Prostate gland (tissue), 2 donors: ENCODE measurements around the gene CHRNB4. TPM values are rescaled to one million over a fixed set of nuclear protein-coding genes. Genes with fewer than 3 reads are reported as not detected.

ENCODE experiments used
- DNase-seq: peaks from one replicate; pipeline ENCODE4 v3.0.0-alpha.2; 2019; ENCODE audit warnings: low spot score
- H3K27ac ChIP-seq, 2 donors: fragments of 200-600 bp; sonication (generic); 2 replicates each; pipeline ENCODE4 v1.5.1; 2017 to 2019
- H3K27me3 ChIP-seq: fragments of 200-600 bp; sonication (generic); replicated peaks from 2 replicates; pipeline ENCODE4 v1.5.1; 2019; ENCODE audit not compliant: insufficient read depth
- H3K36me3 ChIP-seq, 2 donors: fragments of 200-600 bp; sonication (generic); 1 replicate in 1 of 2; 2 replicates in 1 of 2; pipeline versions ENCODE4 v1.5.1 to v1.8.1; 2017 to 2019
- H3K4me1 ChIP-seq: fragments of 200-600 bp; sonication (generic); replicated peaks from 2 replicates; pipeline ENCODE4 v1.5.1; 2019
- H3K4me3 ChIP-seq, 2 donors: fragments of 200-600 bp; sonication (generic); 2 replicates each; pipeline ENCODE4 v1.5.1; 2017 to 2019
- H3K9me3 ChIP-seq: fragments of 200-600 bp; sonication (generic); 2 replicates; pipeline ENCODE4 v1.5.1; 2017
- CTCF ChIP-seq, 4 experiments: fragments of 200-600 bp in 2 of 4; fragments of 450-650 bp in 2 of 4; sonication (generic) in 2 of 4; IDR thresholded peaks; 1 replicate in 3 of 4; 2 replicates in 1 of 4; pipeline ENCODE4 v1.5.1; 2016 to 2019; ENCODE audit warnings: antibody characterized with exemption in 4 of 4, mild to moderate bottlenecking in 2 of 4, moderate library complexity in 2 of 4
- POLR2A ChIP-seq: fragments of 450-650 bp; IDR thresholded peaks from one replicate; pipeline ENCODE4 v1.6.1; 2016; ENCODE audit warnings: antibody characterized with exemption, mild to moderate bottlenecking
- POLR2AphosphoS5 ChIP-seq: sonication (generic); formaldehyde crosslinking; IDR thresholded peaks from one replicate; pipeline ENCODE4 v1.6.1; 2017; ENCODE audit warnings: antibody characterized with exemption
- WGBS: methylation state at CpG from one replicate; pipeline ENCODE4 v1.1.5; 2018; 5-methylcytosine and 5-hydroxymethylcytosine counted together
- intact Hi-C: fragments of 100-400 bp; cut with DNase I; formaldehyde crosslinking; loops from one replicate; pipeline ENCODE4 v1.14.2; 2022
- total RNA-seq, 2 donors: library from RNA; depleted of rRNA; stranded (reverse); fragments of >200 nt; gene quantifications; one replicate each; pipeline ENCODE4 v1.1.0, GENCODE V29; 2016

The CHRNB4 gene
- total RNA-seq, 2 donors from 2014 or later, result 3.0 TPM; not detected in 1

- no peaks in the 10 kb centered on the region for H3K36me3 ChIP-seq
- 16% methylated on average over 25 of the region's 32 CpGs for whole genome bisulfite sequencing
- peak overlapping the region; percentile 28 to 30 for H3K4me3 ChIP-seq
- no peaks in the 10 kb centered on the region for H3K27me3 ChIP-seq
- H3K27ac ChIP-seq, result no peak overlapping the region
- DNase-seq, result no peak
- H3K9me3 ChIP-seq, result no peaks in the 10 kb centered on the region
- intact Hi-C loops, result no loop called here
- TF ChIP-seq CTCF (IDR thresholded peaks at IDR 0.05), result no peak
- no peak for TF ChIP-seq POLR2AphosphoS5
- no peak for TF ChIP-seq POLR2A
- H3K4me1 ChIP-seq, result no peaks in the 10 kb centered on the region
These were observed 396 bp downstream of the CHRNB4 start for GRCh38 chr15:78640527-78641101.

GRCh38 chr15:78638658-78639314 lies 2.2 kb downstream of the CHRNB4 start:
- H3K4me1 ChIP-seq, result no peaks in the 10 kb centered on the region
- intact Hi-C loops, result no loop called here
- H3K9me3 ChIP-seq, result no peaks in the 10 kb centered on the region
- no peak overlapping the region for H3K27ac ChIP-seq
- H3K4me3 ChIP-seq, result no peak overlapping the region
- WGBS, result 43% methylated on average over 4 of the region's 4 CpGs
- DNase-seq, result peak; percentile 16
- no peaks in the 10 kb centered on the region for H3K36me3 ChIP-seq
- TF ChIP-seq CTCF (IDR thresholded peaks at IDR 0.05) (peak in 3 of 4 experiments; percentile 31 to 51 (median 36)), POLR2AphosphoS5 (no peak)
- H3K27me3 ChIP-seq, result no peaks in the 10 kb centered on the region

GRCh38 chr15:78637776-78638435 lies 3.1 kb downstream of the CHRNB4 start:
- Histone ChIP-seq H3K9me3 (no peaks in the 10 kb centered on the region), H3K4me3 (no peak overlapping the region), H3K36me3 (no peaks in the 10 kb centered on the region), H3K27ac (no peak overlapping the region), H3K4me1 (no peaks in the 10 kb centered on the region), H3K27me3 (no peaks in the 10 kb centered on the region)
- intact Hi-C loops, result no loop called here
- WGBS, result 85% methylated on average over 3 of the region's 4 CpGs
- DNase-seq, result no peak
- TF ChIP-seq POLR2A, result no peak
- TF ChIP-seq CTCF (IDR thresholded peaks at IDR 0.05), result no peak
- no peak for TF ChIP-seq POLR2AphosphoS5

GRCh38 chr15:78636378-78636859 lies 4.6 kb downstream of the CHRNB4 start:
- Histone ChIP-seq H3K36me3 (no peaks in the 10 kb centered on the region), H3K27me3 (no peaks in the 10 kb centered on the region), H3K4me1 (no peaks in the 10 kb centered on the region), H3K9me3 (no peaks in the 10 kb centered on the region), H3K27ac (no peak overlapping the region), H3K4me3 (no peak overlapping the region)
- TF ChIP-seq POLR2AphosphoS5, result no peak
- no peak for TF ChIP-seq POLR2A
- TF ChIP-seq CTCF (IDR thresholded peaks at IDR 0.05), result no peak
- DNase-seq, result no peak
- WGBS, result 92% methylated on average over 2 of the region's 2 CpGs
- intact Hi-C loops, result no loop called here
